Sigmoid colon (tissue), 7 donors: Measurements from ENCODE around the gene CEP164. TPM values are rescaled to one million over a fixed set of nuclear protein-coding genes. Genes with fewer than 3 reads are reported as not detected.

Experiments used
- DNase-seq: peaks from one replicate; pipeline ENCODE4 v3.0.0-alpha.2; 2019
- H3K27ac ChIP-seq, 4 donors: fragments of 200-600 bp; sonication (generic); one replicate each; pipeline ENCODE4 v1.5.1; 2016 to 2019; ENCODE audit warnings: mild to moderate bottlenecking in 1 of 4
- H3K27me3 ChIP-seq, 3 donors: fragments of 200-600 bp; sonication (generic); one replicate each; pipeline ENCODE4 v1.5.1; 2019; ENCODE audit warnings: mild to moderate bottlenecking in 1 of 3
- H3K36me3 ChIP-seq, 4 donors: fragments of 200-600 bp; sonication (generic); one replicate each; pipeline ENCODE4 v1.5.1; 2016 to 2019
- H3K4me1 ChIP-seq, 4 donors: fragments of 200-600 bp; sonication (generic); one replicate each; pipeline ENCODE4 v1.5.1; 2017 to 2019
- H3K4me3 ChIP-seq, 4 donors: fragments of 200-600 bp; sonication (generic); one replicate each; pipeline ENCODE4 v1.5.1; 2017 to 2019; ENCODE audit warnings: mild to moderate bottlenecking in 2 of 4, moderate library complexity in 1 of 4
- H3K9me3 ChIP-seq, 4 donors: fragments of 200-600 bp in 3 of 4; sonication (generic) in 3 of 4; one replicate each; pipeline versions ENCODE4 v1.5.1 to v1.6.1; 2013 to 2019
- CTCF ChIP-seq, 4 experiments: fragments of 450-650 bp in 3 of 4; fragments of 200-600 bp in 1 of 4; IDR thresholded peaks; one replicate each; pipeline ENCODE4 v1.5.1; 2016 to 2019; ENCODE audit warnings: antibody characterized with exemption in 4 of 4, mild to moderate bottlenecking in 3 of 4, moderate library complexity in 2 of 4
- EP300 ChIP-seq, 4 donors: sonication (generic); formaldehyde crosslinking; IDR thresholded peaks; one replicate each; pipeline ENCODE4 v1.6.1; 2017; ENCODE audit warnings: antibody characterized with exemption in 4 of 4
- POLR2A ChIP-seq, 2 donors: fragments of 450-650 bp; IDR thresholded peaks; one replicate each; pipeline ENCODE4 v1.6.1; 2016; ENCODE audit warnings: antibody characterized with exemption in 2 of 2, mild to moderate bottlenecking in 2 of 2, moderate library complexity in 2 of 2
- POLR2AphosphoS5 ChIP-seq, 4 donors: sonication (generic); formaldehyde crosslinking; IDR thresholded peaks; one replicate each; pipeline ENCODE4 v1.6.1; 2017; ENCODE audit warnings: antibody characterized with exemption in 4 of 4
- WGBS, 2 donors: extraction: QIAGEN DNeasy Blood & Tissue Kit; methylation state at CpG; one replicate each; pipeline ENCODE4 v1.1.7; 2013; 5-methylcytosine and 5-hydroxymethylcytosine counted together
- intact Hi-C: fragments of 100-400 bp; cut with DNase I; formaldehyde crosslinking; loops from one replicate; pipeline ENCODE4 v1.15.1; 2023
- polyA plus RNA-seq, 3 donors: library from polyadenylated mRNA; stranded (reverse); fragments of 200-250 nt; gene quantifications; one replicate each; pipeline ENCODE4 v1.2.3, GENCODE V29; 2013
- total RNA-seq, 4 donors: library from RNA; depleted of rRNA; stranded (reverse); fragments of >200 nt; gene quantifications; one replicate each; pipeline ENCODE4 v1.1.0, GENCODE V29; 2016
- donor health status: healthy with polysubstance abuse.
- donor health status: Bipolar disorder and iron deficiency.
- donor health status: healthy.

CEP164 gene
- total and polyA plus RNA-seq, 7 donors = 1.8 to 40.4 (median 16.3) TPM

GRCh38 chr11:117439256-117439655 lies 111.6 kb downstream of the CEP164 start:
- H3K4me3 ChIP-seq = no peak overlapping the region
- TF ChIP-seq POLR2AphosphoS5 (IDR thresholded peaks at IDR 0.05) = no peak
- H3K27ac ChIP-seq = no peak overlapping the region
- WGBS, 2 donors = 87 to 92% methylated on average over 13 of the region's 13 CpGs
- peaks cover 0 to 21% (median 0%) of the 10 kb centered on the region in 4 donors for H3K36me3 ChIP-seq
- intact Hi-C loops = no loop called here
- H3K4me1 ChIP-seq = peaks cover 0 to 5% (median 0%) of the 10 kb centered on the region in 4 donors
- H3K9me3 ChIP-seq = no peaks in the 10 kb centered on the region
- H3K27me3 ChIP-seq = no peaks in the 10 kb centered on the region
- no peak for DNase-seq

DNA sequence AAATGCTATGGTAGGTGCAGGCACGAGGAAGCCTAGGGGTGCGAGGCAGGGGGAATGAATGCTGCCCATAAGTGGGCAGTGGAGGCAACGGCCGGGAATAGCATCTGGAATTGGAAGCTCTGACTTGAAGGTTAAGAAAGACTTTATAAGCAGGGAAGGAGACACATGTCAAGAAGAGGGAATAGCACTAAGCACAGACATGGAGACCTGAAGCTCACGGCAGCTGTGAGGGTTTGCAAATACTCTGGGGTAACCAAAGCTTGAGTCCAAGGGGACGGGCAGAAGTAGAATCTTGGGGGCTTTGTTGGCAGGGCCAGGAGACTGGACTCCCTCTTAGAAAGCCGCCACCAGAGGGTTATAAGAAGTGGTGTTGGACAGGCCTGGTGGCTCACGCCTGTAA lies 112.6 kb downstream of the CEP164 start:
- no peak for TF ChIP-seq CTCF (IDR thresholded peaks at IDR 0.05)
- TF ChIP-seq POLR2A (IDR thresholded peaks at IDR 0.05) = no peak
- TF ChIP-seq EP300 (IDR thresholded peaks at IDR 0.05) = no peak
- TF ChIP-seq POLR2AphosphoS5 (IDR thresholded peaks at IDR 0.05) = no peak
- intact Hi-C loops = no loop called here
- 91 to 93% methylated on average over 8 of the region's 8 CpGs for WGBS, 2 donors
- Histone ChIP-seq H3K4me3 (no peak overlapping the region), H3K36me3 (peaks cover 0 to 16% (median 0%) of the 10 kb centered on the region in 4 donors), H3K9me3 (no peaks in the 10 kb centered on the region), H3K4me1 (peaks cover 0 to 5% (median 0%) of the 10 kb centered on the region in 4 donors), H3K27ac (no peak overlapping the region), H3K27me3 (no peaks in the 10 kb centered on the region)
- DNase-seq = no peak

DNA sequence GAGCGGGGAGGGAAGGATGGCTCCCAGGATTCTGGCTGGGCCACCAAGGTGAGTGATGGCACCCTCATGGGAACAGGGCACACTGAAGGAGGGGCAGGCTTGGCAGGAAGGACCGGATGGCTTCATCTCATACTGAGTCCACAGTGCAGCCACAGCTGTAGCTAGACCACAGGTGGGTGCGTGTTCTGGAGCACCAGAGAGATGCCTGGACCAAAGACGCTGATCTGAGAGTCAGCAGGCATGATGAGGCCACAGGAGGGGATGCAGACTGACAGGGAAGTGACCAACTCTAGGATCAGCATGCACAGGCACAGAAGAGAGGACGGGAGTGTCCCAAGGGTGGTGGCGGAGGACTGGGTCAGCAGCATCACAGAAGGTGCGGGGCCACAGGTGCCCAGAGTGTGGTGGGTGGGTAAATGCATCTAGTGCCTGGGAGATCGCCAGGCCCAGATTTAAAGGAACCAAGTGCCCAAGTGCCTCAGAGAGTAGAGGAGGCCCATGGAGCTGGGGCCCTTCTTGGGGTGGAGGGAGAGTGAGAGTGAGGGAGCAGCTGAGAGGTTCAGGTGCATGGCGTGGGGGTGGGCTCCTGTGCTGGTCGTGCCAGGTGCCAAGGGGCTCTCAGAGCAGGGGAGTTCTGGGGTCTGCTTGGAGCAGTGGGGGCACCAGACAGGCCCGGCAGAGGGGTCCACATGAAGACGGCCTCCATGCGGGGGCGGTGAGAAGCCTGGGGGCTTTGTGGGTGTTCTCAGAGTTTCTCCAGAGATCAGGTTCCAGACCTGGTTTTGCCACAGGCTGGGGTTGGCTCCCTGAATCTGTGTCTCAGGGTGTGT lies 113.7 kb downstream of the CEP164 start:
- Histone ChIP-seq H3K9me3 (no peaks in the 10 kb centered on the region), H3K27me3 (no peaks in the 10 kb centered on the region), H3K4me1 (peaks cover 0 to 5% (median 0%) of the 10 kb centered on the region in 4 donors), H3K4me3 (no peak overlapping the region), H3K36me3 (peaks cover 0 to 7% (median 0%) of the 10 kb centered on the region in 4 donors), H3K27ac (no peak overlapping the region)
- TF ChIP-seq CTCF (IDR thresholded peaks at IDR 0.05) (no peak), POLR2A (IDR thresholded peaks at IDR 0.05) (no peak), EP300 (IDR thresholded peaks at IDR 0.05) (no peak), POLR2AphosphoS5 (IDR thresholded peaks at IDR 0.05) (no peak)
- intact Hi-C loops = no loop called here
- DNase-seq = no peak
- 87 to 93% methylated on average over 14 of the region's 14 CpGs for WGBS, 2 donors

DNA sequence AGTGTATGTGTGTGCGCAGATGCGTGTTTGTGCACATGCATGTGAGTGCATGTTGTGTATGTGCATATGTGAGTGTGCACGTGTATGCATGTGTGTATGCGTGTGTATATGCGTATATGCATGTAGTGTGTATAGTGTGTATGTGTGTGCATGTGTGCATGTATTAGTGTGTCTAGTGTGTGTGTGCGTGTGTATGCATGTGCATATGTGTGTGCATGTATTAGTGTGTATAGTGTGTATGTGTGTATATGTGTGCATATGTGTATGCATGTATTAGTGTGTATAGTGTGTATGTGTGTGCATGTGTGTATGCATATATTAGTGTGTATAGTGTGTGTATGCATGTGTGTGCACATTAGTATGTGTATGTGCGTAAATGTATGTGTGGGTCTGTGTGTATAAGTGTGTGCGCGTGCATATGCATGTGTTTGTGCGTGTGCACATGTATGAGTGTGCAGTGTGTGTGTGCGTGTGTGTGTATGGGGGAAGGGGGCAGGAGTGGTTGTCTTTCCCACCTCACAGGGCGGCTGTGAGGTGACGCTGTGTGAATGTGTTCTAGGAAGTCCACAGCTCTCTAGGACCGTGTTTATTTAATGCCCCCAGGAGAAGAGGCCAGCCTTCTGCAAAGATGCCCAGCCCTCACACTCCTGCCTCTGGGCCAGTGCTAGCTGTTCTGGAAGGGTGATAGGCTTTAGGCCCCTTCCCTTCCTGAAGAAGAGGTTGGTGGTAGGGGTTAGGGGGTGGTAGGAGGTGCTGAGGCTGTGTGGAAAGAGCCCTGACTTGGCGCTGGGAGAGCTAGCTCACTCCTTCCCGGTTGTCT lies 114.6 kb downstream of the CEP164 start:
- H3K27me3 ChIP-seq = no peaks in the 10 kb centered on the region
- WGBS, 2 donors = 90 to 95% methylated on average over 16 of the region's 16 CpGs
- DNase-seq = no peak
- intact Hi-C loops = no loop called here
- H3K9me3 ChIP-seq = no peaks in the 10 kb centered on the region
- no peak for TF ChIP-seq POLR2AphosphoS5 (IDR thresholded peaks at IDR 0.05)
- TF ChIP-seq CTCF (IDR thresholded peaks at IDR 0.05) = no peak
- no peak for TF ChIP-seq POLR2A (IDR thresholded peaks at IDR 0.05)
- no peak for TF ChIP-seq EP300 (IDR thresholded peaks at IDR 0.05)
- H3K4me1 ChIP-seq = peaks cover 0 to 5% (median 0%) of the 10 kb centered on the region in 4 donors
- no peak overlapping the region for H3K27ac ChIP-seq
- H3K36me3 ChIP-seq = no peaks in the 10 kb centered on the region
- H3K4me3 ChIP-seq = no peak overlapping the region

DNA sequence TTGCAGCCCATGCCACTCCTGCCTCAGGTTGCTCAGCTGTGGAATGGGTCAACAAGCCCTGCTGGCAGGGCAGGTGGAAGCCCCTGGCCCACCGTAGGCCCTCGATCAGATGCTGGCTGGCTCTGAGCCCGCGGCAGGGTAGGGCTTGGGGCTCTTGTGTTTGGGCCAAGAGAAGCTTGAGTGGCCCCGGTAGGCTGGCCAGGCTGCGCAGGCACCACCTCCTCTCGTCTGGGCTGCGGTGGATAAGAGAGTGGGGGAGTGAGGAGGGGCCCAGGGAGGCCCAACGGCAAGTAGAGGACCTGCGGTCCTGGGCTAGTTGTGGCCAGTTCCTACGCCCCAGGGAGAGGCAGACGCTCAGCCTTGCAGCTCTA lies 115.2 kb downstream of the CEP164 start:
- WGBS, 2 donors = 90 to 92% methylated on average over 12 of the region's 12 CpGs
- TF ChIP-seq POLR2AphosphoS5 (IDR thresholded peaks at IDR 0.05) (no peak), CTCF (IDR thresholded peaks at IDR 0.05) (no peak), POLR2A (IDR thresholded peaks at IDR 0.05) (no peak), EP300 (IDR thresholded peaks at IDR 0.05) (no peak)
- DNase-seq = no peak
- no peaks in the 10 kb centered on the region for H3K27me3 ChIP-seq
- H3K27ac ChIP-seq = no peak overlapping the region
- intact Hi-C loops = no loop called here
- no peaks in the 10 kb centered on the region for H3K36me3 ChIP-seq
- H3K9me3 ChIP-seq = no peaks in the 10 kb centered on the region
- H3K4me1 ChIP-seq = peaks cover 0 to 5% (median 0%) of the 10 kb centered on the region in 4 donors
- no peak overlapping the region for H3K4me3 ChIP-seq
